Stimulated activated naive CD8-positive, alpha-beta T cell treated with anti-CD3 and anti-CD28 coated beads, Interleukin-15, Interleukin-2, amounts not matched to agents 100 U/mL and 50 U/mL, for 24 hours (primary cell): ENCODE data around the gene MCM5.

Experiments used
- ATAC-seq: fragments of 150-1000 bp; cut with Tn5 transposase; one replicate; pipeline ENCODE4 v1.10.0; 2021
- DNase-seq: peaks from one replicate; pipeline ENCODE4 v3.0.0; 2021

Gene MCM5

GRCh38 chr22:35403356-35403755 lies 3.4 kb downstream of the MCM5 start:
- ATAC-seq (no peak), DNase-seq (no peak)

DNA sequence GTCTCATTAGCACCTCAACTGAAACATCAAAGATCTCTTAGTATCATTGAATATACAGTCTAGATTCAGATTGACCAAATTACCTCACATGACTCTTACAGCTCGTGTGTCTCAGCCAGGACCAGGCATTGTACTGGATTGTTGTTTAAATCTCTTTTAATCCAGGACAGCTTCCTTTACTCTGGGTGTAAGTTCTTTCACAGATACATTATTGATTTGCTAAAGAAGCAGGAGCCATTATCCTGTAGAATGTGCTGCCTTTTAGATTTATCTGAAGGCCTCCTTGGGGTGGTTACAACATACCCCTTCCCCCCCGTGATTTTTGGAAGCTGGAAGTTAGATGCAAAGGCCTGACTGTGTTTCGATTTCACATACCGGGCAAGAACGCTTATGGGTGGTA lies 4.2 kb downstream of the MCM5 start:
- no peak for DNase-seq
- ATAC-seq, result no peak

DNA sequence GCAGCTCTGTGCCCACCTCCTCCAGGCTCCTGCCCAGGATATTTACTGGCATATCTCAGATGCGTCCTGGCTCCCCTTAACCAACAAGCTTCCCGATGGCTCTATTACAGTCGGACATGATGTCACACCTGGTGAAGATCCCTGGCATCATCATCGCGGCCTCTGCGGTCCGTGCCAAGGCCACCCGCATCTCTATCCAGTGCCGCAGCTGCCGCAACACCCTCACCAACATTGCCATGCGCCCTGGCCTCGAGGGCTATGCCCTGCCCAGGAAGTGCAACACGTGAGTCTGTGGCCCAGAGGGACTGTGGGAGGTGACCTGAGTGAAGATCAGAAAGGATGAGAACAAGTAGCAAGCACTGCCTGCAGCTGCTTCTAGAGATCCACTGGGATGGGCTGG lies 6.5 kb downstream of the MCM5 start:
- ATAC-seq (no peak), DNase-seq (no peak)

DNA sequence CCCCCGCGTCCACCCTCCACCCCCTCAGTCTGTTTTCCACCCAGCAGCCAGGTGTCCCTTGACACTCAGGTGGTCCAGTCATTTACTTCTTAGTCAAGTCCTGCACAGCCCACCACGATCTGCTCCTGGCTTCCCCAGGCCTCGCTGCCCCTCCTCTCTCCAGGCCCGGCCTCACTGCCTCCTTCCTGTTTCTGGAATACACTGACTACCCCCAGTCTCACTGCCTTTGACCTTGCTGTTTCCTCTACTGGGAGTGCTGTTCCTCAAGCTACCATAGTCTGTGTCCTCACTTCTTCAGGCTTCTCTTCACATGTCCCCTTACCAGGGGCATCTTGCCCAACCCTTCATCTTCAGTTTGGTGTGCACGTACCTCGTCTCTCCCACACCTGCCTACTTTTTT lies 7.4 kb downstream of the MCM5 start:
- DNase-seq (no peak), ATAC-seq (no peak)

GRCh38 chr22:35409783-35410662 lies 10.1 kb downstream of the MCM5 start:
- ATAC-seq (peak; percentile 80), DNase-seq (peak; percentile 44)

GRCh38 chr22:35410663-35411034 lies 10.7 kb downstream of the MCM5 start:
- no peak for DNase-seq
- ATAC-seq, result no peak

- no peak for DNase-seq
- no peak for ATAC-seq
Observed at GRCh38 chr22:35411102-35411501, 11.2 kb downstream of the MCM5 start.

GRCh38 chr22:35413624-35414023 lies 13.7 kb downstream of the MCM5 start:
- no peak for ATAC-seq

DNA sequence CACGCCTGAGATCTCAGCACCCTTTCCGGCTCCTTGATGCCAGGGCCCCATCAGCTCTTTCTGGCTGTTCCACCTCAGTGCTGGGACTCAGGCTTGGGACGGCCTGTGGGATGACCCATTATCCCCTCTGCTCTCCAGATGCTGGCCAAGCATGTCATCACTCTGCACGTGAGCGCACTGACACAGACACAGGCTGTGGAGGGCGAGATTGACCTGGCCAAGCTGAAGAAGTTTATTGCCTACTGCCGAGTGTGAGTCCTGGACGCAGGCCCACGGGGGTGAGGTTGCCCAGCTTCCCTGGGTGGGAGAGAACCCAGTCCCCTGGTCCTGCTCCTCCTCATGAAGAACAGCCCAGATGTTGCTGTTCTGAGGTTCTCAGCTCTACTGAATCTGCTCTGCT lies 17.7 kb downstream of the MCM5 start:
- no peak for DNase-seq

More at GRCh38 chr22:35413624-35414023, 13.7 kb downstream of the MCM5 start:
- DNase-seq, result no peak

DNA sequence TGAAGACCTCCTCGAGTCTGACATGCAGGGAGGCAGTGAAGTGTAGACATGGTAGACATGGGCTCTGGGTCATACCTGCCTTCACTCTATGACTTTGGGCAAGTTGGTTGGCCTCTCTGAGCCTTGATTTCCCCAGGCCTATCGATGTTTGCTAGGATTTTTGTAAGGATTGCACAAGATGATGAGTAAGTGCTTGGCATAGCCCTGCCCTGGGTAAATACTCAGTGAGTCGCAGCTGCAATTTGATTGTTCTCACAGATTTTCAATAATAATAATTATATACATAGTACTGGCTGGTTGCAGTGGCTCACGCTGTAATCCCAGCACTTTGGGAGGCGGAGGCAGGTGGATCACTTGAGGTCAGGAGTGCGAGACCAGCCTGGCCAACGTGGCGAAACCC lies 18.1 kb downstream of the MCM5 start:
- ATAC-seq (no peak), DNase-seq (no peak)

More for the DNA sequence above, 17.7 kb downstream of the MCM5 start:
- no peak for ATAC-seq

GRCh38 chr22:35418731-35419130 lies 18.8 kb downstream of the MCM5 start:
- no peak for DNase-seq
- ATAC-seq, result no peak

- DNase-seq (no peak), ATAC-seq (no peak)
Observed at GRCh38 chr22:35419756-35420155, 19.8 kb downstream of the MCM5 start.

GRCh38 chr22:35421121-35421520 lies 21.2 kb downstream of the MCM5 start:
- no peak for DNase-seq
- no peak for ATAC-seq

- DNase-seq, result no peak
- ATAC-seq, result no peak
Observed at GRCh38 chr22:35422145-35422544, 22.2 kb downstream of the MCM5 start.

GRCh38 chr22:35422936-35423335 lies 23.0 kb downstream of the MCM5 start:
- ATAC-seq (no peak), DNase-seq (no peak)

- DNase-seq, result no peak
- ATAC-seq, result no peak
Observed at GRCh38 chr22:35424081-35424480, 24.1 kb downstream of the MCM5 start.

DNA sequence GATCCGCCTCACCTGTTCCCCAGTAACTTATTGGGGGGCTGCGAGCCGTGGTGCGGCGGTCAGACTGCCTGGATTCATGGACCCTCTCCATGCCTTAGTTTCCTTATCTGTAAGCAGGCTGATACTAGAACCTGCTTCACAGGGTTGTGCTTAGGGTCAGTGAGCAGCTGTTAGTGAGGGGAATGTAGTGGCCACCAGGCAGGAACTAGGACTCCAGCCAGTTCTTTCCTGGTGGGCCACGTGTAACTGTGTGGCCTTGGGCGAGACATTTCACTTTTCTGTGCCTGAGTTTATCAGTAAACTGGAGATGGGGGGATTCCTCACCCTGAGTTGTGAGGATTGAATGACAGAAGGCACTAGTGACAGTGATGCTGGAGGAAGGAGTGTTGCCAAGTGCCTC lies 24.8 kb downstream of the MCM5 start:
- DNase-seq, result no peak

GRCh38 chr22:35425546-35425945 lies 25.6 kb downstream of the MCM5 start:
- no peak for ATAC-seq
- DNase-seq, result no peak

More for the DNA sequence above, 24.8 kb downstream of the MCM5 start:
- ATAC-seq, result no peak

DNA sequence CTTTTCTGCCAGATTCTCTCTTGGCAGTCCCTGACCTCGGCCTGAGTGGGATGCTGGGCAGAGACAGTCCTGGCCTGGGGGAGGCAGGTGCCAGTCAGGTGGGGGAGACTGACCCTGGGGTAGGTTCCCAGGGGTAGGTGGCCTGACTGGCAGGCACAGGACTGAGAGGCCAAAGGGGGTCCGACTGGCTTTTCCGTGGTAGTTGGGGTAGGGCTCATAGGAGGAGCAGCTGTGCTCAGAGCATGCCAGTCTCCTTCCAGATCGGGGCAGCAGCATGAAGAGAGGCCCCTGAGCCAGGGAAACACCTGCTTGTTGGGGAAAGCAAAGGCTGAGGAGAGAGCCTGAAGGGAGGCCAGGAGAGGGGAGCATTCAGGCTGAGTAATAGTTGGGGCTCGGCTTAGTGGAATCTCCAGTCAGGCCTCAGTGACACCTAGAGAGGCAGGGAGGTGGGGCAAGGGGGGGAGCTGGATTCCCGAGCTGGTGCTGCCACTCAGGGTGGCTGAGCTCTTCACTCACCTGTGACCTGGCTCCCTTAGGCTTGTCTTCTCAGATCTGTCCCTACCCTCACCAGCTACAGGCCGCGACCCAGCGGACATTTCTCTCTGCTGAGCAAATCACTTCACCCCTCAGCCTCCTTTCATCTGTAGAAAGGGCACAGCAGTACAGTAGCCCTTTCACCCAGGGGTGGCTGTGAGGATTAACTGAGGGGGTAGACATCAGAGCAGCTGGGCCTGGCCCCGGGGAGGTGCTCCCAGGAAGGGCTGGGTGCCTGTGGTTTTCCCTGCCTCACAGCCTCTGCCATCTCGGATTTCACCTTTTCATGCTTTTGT lies 26.2 kb downstream of the MCM5 start:
- ATAC-seq, result no peak
- no peak for DNase-seq

GRCh38 chr22:35426801-35427140 lies 26.8 kb downstream of the MCM5 start:
- DNase-seq, result no peak
- no peak for ATAC-seq

DNA sequence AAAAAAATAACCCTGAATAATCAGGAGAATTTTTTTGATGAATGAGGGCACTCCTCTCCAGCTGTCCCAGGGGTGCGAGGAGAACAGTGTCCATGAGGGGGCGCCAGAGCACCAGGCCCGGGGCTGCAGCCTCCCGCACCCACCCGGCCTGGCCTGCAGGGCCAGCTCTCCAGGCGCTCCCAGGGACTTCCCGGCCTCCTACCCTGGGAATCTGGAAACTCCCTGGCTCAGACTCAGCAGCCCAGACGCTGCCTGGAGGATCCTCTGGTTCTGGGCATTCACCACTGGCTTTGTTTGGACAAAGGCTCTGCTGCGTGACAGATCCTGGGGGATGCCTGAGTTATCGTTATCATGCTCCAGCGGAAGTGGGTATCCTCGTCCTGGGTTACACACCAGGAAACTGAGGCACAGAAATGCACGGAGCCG lies 31.0 kb downstream of the MCM5 start:
- ATAC-seq, result peak; percentile 54

DNA sequence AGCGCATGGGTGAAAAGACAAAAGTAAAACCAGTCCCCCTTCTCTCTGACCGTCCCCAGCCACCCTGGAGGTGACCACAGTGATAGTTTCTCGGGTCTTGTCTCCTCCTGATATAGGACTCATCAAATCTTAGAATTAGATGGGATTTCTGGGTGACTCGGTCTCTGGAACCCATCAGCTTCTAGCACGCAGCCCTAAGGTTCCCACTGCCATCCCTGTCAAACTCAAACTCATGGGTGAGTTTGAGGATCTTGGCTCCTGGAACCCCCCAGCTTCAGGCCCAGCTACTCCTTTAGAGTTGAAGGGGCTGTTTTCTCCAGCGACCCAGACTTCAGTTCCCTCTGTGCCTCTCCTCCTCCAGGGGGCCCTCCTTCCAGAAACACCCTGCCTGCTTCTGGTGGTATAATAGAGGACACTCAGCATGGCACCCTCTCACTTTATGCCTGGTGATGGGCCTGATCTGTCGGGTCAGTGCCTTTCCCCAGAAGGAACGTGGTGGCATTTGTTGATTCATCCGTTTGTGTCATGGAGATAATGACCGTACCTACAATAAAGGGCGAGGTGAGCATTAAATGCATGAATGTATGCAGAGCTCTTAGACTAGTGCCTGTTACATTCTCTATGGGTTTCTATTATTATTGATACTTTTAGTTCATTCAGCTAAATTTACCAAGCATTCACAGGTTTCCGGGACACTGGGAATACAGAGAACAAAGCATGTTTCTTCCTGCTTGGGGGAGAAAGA lies 31.7 kb downstream of the MCM5 start:
- no peak for ATAC-seq

More for the DNA sequence above, 31.0 kb downstream of the MCM5 start:
- DNase-seq, result peak; percentile 75

More for the DNA sequence above, 31.7 kb downstream of the MCM5 start:
- no peak for DNase-seq
